ENCODE data around the gene ODAD2.

Gene ODAD2

GRCh38 chr10:28012990-28013515 lies 14.2 kb upstream of the ODAD2 start:
- no peaks in the 10 kb centered on the region for H3K36me3 ChIP-seq (ENCODE audit: control insufficient read depth in 2 of 2, insufficient read depth in 1 of 2, low read length in 2 of 2)
- H3K9me3 ChIP-seq (ENCODE audit: control insufficient read depth, insufficient read depth, low read depth, low read length): no peaks in the 10 kb centered on the region
- POLR2A ChIA-PET: interaction anchor here (0.6 to 0.7 kb wide), 2 partner anchors 92 to 156 kb away, joined by 3 to 5 read pairs; no protein-coding TSS in a partner anchor
- no peak overlapping the region for H3K27ac ChIP-seq (ENCODE audit: extremely low read depth, low read depth, low read length)
- H3K4me3 ChIP-seq (ENCODE audit: low read depth, low read length): no peak overlapping the region
- CTCF ChIA-PET: interaction anchor here (0.7 kb wide), 1 partner anchor 229 kb away, joined by 3 read pairs; no protein-coding TSS in a partner anchor
- no peaks in the 10 kb centered on the region for H3K4me1 ChIP-seq (ENCODE audit: control insufficient read depth, insufficient read depth, low read length)
- TF ChIP-seq REST (tag by site-specific recombination; IDR thresholded peaks at IDR 0.05) (no peak), PRDM2 (tag by site-specific recombination; IDR thresholded peaks at IDR 0.05; ENCODE audit: borderline replicate concordance) (no peak), ZSCAN4 (tag by site-specific recombination; IDR thresholded peaks at IDR 0.05) (no peak), ZNF394 (tag by site-specific recombination; IDR thresholded peaks at IDR 0.05; ENCODE audit: borderline replicate concordance) (no peak), IKZF3 (tag by site-specific recombination; IDR thresholded peaks at IDR 0.05) (no peak), ZBTB44 (tag by site-specific recombination; IDR thresholded peaks at IDR 0.05) (no peak), MEIS1 (CRISPR knock-in tag; IDR thresholded peaks at IDR 0.05; ENCODE audit: borderline replicate concordance) (no peak)

GRCh38 chr10:28010821-28011220 lies 11.9 kb upstream of the ODAD2 start:
- no peaks in the 10 kb centered on the region for H3K36me3 ChIP-seq (ENCODE audit: control insufficient read depth in 2 of 2, insufficient read depth in 1 of 2, low read length in 2 of 2)
- ChIA-PET CTCF (no interaction called here), POLR2A (no interaction called here)
- no peak for TF ChIP-seq REST (tag by site-specific recombination; IDR thresholded peaks at IDR 0.05)
- TF ChIP-seq ZIC2 (tag by site-specific recombination; IDR thresholded peaks at IDR 0.05): no peak
- no peak for TF ChIP-seq ZNF146 (tag by site-specific recombination; IDR thresholded peaks at IDR 0.05)
- no peak for TF ChIP-seq MZF1 (tag by site-specific recombination; IDR thresholded peaks at IDR 0.05; ENCODE audit: borderline replicate concordance)
- TF ChIP-seq ZBTB49 (tag by site-specific recombination; IDR thresholded peaks at IDR 0.05; ENCODE audit: low read depth): no peak
- TF ChIP-seq ZNF202 (tag by site-specific recombination; IDR thresholded peaks at IDR 0.05; ENCODE audit: borderline replicate concordance): no peak
- no peak for TF ChIP-seq IKZF3 (tag by site-specific recombination; IDR thresholded peaks at IDR 0.05)
- no peak for TF ChIP-seq WT1 (tag by site-specific recombination; IDR thresholded peaks at IDR 0.05)
- no peak for TF ChIP-seq KLF8 (tag by site-specific recombination; IDR thresholded peaks at IDR 0.05)

More at GRCh38 chr10:28010821-28011220, 11.9 kb upstream of the ODAD2 start:
- H3K4me3 ChIP-seq (ENCODE audit: low read depth, low read length): no peak overlapping the region
- no peaks in the 10 kb centered on the region for H3K9me3 ChIP-seq (ENCODE audit: control insufficient read depth, insufficient read depth, low read depth, low read length)
- H3K4me1 ChIP-seq (ENCODE audit: control insufficient read depth, insufficient read depth, low read length): no peaks in the 10 kb centered on the region
- no peak overlapping the region for H3K27ac ChIP-seq (ENCODE audit: extremely low read depth, low read depth, low read length)

All from HEK293 (cell line).